ENCODE results near the gene VCL. TPM values are rescaled to one million over a fixed set of nuclear protein-coding genes. Genes with fewer than 3 reads are reported as not detected.

VCL gene
- total and polyA plus RNA-seq, 9 of the 15 experiments (the other 6 are each of a cell fraction or from before 2014, with no cell fraction given) = 29.8 to 186 (median 76.4) TPM

DNA sequence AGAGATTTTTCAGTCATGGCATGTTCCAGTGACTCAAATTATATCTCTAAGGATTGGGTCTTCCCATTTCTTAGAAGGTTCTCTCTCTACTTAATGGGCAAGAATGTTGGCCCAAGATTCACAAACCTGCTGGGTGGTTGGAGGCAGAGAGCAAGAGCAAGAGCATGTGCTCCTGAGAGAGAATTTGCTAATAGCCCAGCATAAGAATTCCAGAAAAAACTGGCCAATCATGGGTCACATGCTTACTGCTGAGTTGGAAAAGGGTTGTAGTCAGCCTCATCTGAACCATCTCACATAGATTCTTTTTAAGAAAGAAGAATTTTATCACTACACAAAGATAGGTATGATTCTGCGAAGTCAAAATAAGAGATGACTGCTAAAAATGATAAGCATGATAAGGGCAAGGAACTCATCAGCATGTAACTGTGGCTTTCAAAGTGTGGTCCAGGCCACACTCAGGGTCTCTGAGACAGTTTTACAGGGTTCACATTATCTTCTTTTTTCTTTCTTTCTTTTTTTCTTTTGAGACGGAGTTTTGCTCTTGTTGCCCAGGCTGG is 8.2 kb upstream of the VCL start:
- ChIA-PET CTCF (ENCODE audit: low intra/inter-chr PET ratio) (no interaction called here), POLR2A (no interaction called here)
- in situ Hi-C loops (cut with MboI) = no loop called here
- Histone ChIP-seq H3K27ac (ENCODE audit: extremely low read depth, low read depth, low read length) (peak overlapping the region; percentile 63), H3K9me3 (replicated peaks; ENCODE audit: control insufficient read depth, insufficient read depth, low read depth, low read length) (no peaks in the 10 kb centered on the region), H3K4me1 (replicated peaks in 1 of 2; ENCODE audit: control insufficient read depth in 2 of 2, insufficient read depth in 2 of 2, low read length in 2 of 2) (peaks cover 42 to 46% of the 10 kb centered on the region in 2 experiments), H3K9ac (ENCODE audit: insufficient read depth in 1 of 2, low read depth in 2 of 2, low read length in 2 of 2) (peak overlapping the region in 1 of 2 experiments; percentile 18; a peak in 2 of 4 replicates), H4K20me1 (replicated peaks; ENCODE audit: control insufficient read depth, insufficient read depth, low read length) (no peaks in the 10 kb centered on the region), H3K4me3 (no peak overlapping the region), H3K9me1 (ENCODE audit: control insufficient read depth, insufficient read depth, low read length) (no peaks in the 10 kb centered on the region), H3K36me3 (ENCODE audit: control insufficient read depth, insufficient read depth, low read length) (no peaks in the 10 kb centered on the region), H2AFZ (ENCODE audit: low read depth, low read length) (peak overlapping the region; percentile 76), H3K27me3 (ENCODE audit: control insufficient read depth in 2 of 2, insufficient read depth in 2 of 2, low read length in 2 of 2) (no peaks in the 10 kb centered on the region), H3K79me2 (ENCODE audit: control insufficient read depth, insufficient read depth, low read length) (no peaks in the 10 kb centered on the region; the same call in 2 of the 3 replicates), H3K4me2 (ENCODE audit: insufficient read depth, low read length) (0 out of 2 replicates have a peak overlapping the region, but pooled peaks have one; percentile 4)
- no peak for ATAC-seq
- intact Hi-C loops (cut with micrococcal nuclease) = no loop called here
- DNase-seq (ENCODE audit: extremely low read depth in 1 of 4, low spot score in 3 of 4) = peak in 2 of 4 experiments; percentile 31 to 60
- WGBS (ENCODE audit: insufficient coverage, low coverage, missing lambda C conversion rate) = 0% methylated on average over 2 of the region's 2 CpGs
- no TSS peak for BruUV-seq (replicated peaks)
- no peak for FAIRE-seq
- TF ChIP-seq STAG1 (CRISPR knock-in tag; IDR thresholded peaks at IDR 0.05; ENCODE audit: borderline replicate concordance) = no peak
- TF ChIP-seq, protein P1, sequence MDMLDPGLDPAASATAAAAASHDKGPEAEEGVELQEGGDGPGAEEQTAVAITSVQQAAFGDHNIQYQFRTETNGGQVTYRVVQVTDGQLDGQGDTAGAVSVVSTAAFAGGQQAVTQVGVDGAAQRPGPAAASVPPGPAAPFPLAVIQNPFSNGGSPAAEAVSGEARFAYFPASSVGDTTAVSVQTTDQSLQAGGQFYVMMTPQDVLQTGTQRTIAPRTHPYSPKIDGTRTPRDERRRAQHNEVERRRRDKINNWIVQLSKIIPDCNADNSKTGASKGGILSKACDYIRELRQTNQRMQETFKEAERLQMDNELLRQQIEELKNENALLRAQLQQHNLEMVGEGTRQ (CRISPR knock-in tag; IDR thresholded peaks at IDR 0.05) = no peak; the same call in 1 of the 2 replicates
- TF ChIP-seq ZNF668 (CRISPR knock-in tag; IDR thresholded peaks at IDR 0.05) = peak; percentile 82; the same call in 1 of the 2 replicates
- TF ChIP-seq DACH1 (IDR thresholded peaks at IDR 0.05; ENCODE audit: partially characterized antibody) = no peak
- TF ChIP-seq, protein P2, sequence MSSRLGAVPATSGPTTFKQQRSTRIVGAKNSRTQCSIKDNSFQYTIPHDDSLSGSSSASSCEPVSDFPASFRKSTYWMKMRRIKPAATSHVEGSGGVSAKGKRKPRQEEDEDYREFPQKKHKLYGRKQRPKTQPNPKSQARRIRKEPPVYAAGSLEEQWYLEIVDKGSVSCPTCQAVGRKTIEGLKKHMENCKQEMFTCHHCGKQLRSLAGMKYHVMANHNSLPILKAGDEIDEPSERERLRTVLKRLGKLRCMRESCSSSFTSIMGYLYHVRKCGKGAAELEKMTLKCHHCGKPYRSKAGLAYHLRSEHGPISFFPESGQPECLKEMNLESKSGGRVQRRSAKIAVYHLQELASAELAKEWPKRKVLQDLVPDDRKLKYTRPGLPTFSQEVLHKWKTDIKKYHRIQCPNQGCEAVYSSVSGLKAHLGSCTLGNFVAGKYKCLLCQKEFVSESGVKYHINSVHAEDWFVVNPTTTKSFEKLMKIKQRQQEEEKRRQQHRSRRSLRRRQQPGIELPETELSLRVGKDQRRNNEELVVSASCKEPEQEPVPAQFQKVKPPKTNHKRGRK (tag; IDR thresholded peaks at IDR 0.05) = no peak
- TF ChIP-seq TEAD4 (IDR thresholded peaks at IDR 0.05; ENCODE audit: low read length) = peak; percentile 70; the same call in 1 of the 2 replicates
- no peak for TF ChIP-seq TEAD4 (CRISPR knock-in tag; IDR thresholded peaks at IDR 0.05; ENCODE audit: borderline replicate concordance)
- TF ChIP-seq XRCC4 (IDR thresholded peaks at IDR 0.05; ENCODE audit: extremely low read depth, insufficient read depth, insufficient read length) = no peak
- TF ChIP-seq CAMTA2 (CRISPR knock-in tag; conservative IDR thresholded peaks at IDR 0.05) = no peak
- TF ChIP-seq ZNF586 (CRISPR knock-in tag; conservative IDR thresholded peaks at IDR 0.05) = no peak
- TF ChIP-seq PYGO2 (tag; IDR thresholded peaks at IDR 0.05) = no peak
- TF ChIP-seq, protein P3, sequence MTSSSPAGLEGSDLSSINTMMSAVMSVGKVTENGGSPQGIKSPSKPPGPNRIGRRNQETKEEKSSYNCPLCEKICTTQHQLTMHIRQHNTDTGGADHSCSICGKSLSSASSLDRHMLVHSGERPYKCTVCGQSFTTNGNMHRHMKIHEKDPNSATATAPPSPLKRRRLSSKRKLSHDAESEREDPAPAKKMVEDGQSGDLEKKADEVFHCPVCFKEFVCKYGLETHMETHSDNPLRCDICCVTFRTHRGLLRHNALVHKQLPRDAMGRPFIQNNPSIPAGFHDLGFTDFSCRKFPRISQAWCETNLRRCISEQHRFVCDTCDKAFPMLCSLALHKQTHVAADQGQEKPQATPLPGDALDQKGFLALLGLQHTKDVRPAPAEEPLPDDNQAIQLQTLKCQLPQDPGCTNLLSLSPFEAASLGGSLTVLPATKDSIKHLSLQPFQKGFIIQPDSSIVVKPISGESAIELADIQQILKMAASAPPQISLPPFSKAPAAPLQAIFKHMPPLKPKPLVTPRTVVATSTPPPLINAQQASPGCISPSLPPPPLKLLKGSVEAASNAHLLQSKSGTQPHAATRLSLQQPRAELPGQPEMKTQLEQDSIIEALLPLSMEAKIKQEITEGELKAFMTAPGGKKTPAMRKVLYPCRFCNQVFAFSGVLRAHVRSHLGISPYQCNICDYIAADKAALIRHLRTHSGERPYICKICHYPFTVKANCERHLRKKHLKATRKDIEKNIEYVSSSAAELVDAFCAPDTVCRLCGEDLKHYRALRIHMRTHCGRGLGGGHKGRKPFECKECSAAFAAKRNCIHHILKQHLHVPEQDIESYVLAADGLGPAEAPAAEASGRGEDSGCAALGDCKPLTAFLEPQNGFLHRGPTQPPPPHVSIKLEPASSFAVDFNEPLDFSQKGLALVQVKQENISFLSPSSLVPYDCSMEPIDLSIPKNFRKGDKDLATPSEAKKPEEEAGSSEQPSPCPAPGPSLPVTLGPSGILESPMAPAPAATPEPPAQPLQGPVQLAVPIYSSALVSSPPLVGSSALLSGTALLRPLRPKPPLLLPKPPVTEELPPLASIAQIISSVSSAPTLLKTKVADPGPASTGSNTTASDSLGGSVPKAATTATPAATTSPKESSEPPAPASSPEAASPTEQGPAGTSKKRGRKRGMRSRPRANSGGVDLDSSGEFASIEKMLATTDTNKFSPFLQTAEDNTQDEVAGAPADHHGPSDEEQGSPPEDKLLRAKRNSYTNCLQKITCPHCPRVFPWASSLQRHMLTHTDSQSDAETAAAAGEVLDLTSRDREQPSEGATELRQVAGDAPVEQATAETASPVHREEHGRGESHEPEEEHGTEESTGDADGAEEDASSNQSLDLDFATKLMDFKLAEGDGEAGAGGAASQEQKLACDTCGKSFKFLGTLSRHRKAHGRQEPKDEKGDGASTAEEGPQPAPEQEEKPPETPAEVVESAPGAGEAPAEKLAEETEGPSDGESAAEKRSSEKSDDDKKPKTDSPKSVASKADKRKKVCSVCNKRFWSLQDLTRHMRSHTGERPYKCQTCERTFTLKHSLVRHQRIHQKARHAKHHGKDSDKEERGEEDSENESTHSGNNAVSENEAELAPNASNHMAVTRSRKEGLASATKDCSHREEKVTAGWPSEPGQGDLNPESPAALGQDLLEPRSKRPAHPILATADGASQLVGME (CRISPR knock-in tag; IDR thresholded peaks at IDR 0.05) = no peak
- TF ChIP-seq ZBTB17 (CRISPR knock-in tag; IDR thresholded peaks at IDR 0.05) = no peak

Measured in K562 (cell line).